ENCODE measurements around the gene CATSPERB.

The CATSPERB gene

GRCh38 chr14:91754185-91754584 is 22.3 kb upstream of the CATSPERB start:
- no peak overlapping the region for H3K4ac ChIP-seq (ENCODE audit: low read length)
- no peak overlapping the region for H2BK5ac ChIP-seq (ENCODE audit: low read length)
- H2BK120ac ChIP-seq (ENCODE audit: low read depth, low read length), result no peak overlapping the region
- no peak overlapping the region for H4K8ac ChIP-seq (ENCODE audit: low read depth, low read length)
- H2BK15ac ChIP-seq (ENCODE audit: low read length), result no peak overlapping the region
- H3K9me3 ChIP-seq (replicated peaks in 1 of 2; ENCODE audit: control insufficient read depth in 2 of 2, insufficient read depth in 1 of 2, low read depth in 1 of 2, low read length in 2 of 2), result peaks cover 0 to under 1% of the 10 kb centered on the region in 2 donors
- H3K9ac ChIP-seq (ENCODE audit: low read depth, low read length, poor library complexity), result no peak overlapping the region
- H3K4me1 ChIP-seq (ENCODE audit: control insufficient read depth in 2 of 2, insufficient read depth in 1 of 2, low read depth in 1 of 2, low read length in 2 of 2), result no peaks in the 10 kb centered on the region
- no peak overlapping the region for H3K14ac ChIP-seq (ENCODE audit: low read length)
- H3K36me3 ChIP-seq (replicated peaks in 1 of 2; ENCODE audit: control insufficient read depth in 2 of 2, insufficient read depth in 2 of 2, low read length in 2 of 2), result no peaks in the 10 kb centered on the region
- H2AK5ac ChIP-seq (ENCODE audit: low read depth, low read length), result no peak overlapping the region
- no peak overlapping the region for H3K27ac ChIP-seq (replicated peaks; ENCODE audit: low read length)
- H3K4me2 ChIP-seq (ENCODE audit: insufficient read depth, low read length, poor library complexity, severe bottlenecking), result no peak overlapping the region
- no peak for DNase-seq (ENCODE audit: low spot score)
- no peak overlapping the region for H2AFZ ChIP-seq (ENCODE audit: low read length)
- no CpG with 5 or more reads among the region's 1 CpG for WGBS, 2 donors (ENCODE audit: extremely low coverage in 2 of 2, insufficient read length in 2 of 2, insufficient replicate concordance in 1 of 2)
- no peak overlapping the region for H3K18ac ChIP-seq (ENCODE audit: low read length)
- no peak overlapping the region for H2BK12ac ChIP-seq (ENCODE audit: low read length)
- H4K91ac ChIP-seq (ENCODE audit: low read depth, low read length, poor library complexity), result no peak overlapping the region
- peaks cover 0 to 3% (median 0%) of the 10 kb centered on the region in 3 experiments for H3K27me3 ChIP-seq (ENCODE audit: control insufficient read depth in 3 of 3, insufficient read depth in 3 of 3, low read depth in 1 of 3, low read length in 3 of 3)
- H3K23ac ChIP-seq (ENCODE audit: low read depth, low read length, poor library complexity), result no peak overlapping the region
- H3K79me1 ChIP-seq (ENCODE audit: low read depth, low read length), result no peaks in the 10 kb centered on the region
- H3K4me3 ChIP-seq (ENCODE audit: low read length in 2 of 2), result no peak overlapping the region

DNA sequence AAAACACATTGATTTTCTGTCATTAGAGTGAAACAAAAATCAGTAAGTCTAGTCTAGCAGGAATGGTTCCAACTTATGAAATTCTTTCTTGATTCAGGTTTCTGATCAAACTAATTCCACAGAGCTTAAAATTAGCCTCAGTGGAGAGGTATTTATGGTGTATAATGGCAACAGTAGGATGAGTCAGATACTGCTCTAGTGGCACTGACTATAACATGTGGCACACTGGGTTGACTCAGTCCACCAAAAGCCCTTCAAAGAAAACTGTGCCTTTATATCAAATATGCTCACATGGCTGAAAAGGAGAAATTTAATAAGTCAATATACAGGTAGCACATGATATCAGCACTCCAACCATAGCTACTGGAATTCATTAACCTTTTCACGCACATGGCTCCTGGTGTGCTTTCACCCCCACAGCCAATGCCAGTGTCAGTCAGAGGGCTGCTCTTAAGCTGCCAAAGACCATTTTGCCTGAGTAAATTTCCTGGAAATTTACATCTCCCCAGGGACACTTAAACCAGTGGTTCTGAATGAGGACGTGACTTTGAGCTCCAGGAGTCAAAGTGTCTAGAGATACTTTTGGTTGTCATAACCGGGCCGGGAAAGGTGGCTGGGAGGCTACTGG is 21.7 kb upstream of the CATSPERB start:
- no peak overlapping the region for H3K27ac ChIP-seq (replicated peaks; ENCODE audit: low read length)
- H3K4me1 ChIP-seq (ENCODE audit: control insufficient read depth in 2 of 2, insufficient read depth in 1 of 2, low read depth in 1 of 2, low read length in 2 of 2), result no peaks in the 10 kb centered on the region
- H4K91ac ChIP-seq (ENCODE audit: low read depth, low read length, poor library complexity), result no peak overlapping the region
- H3K18ac ChIP-seq (ENCODE audit: low read length), result no peak overlapping the region
- H3K9ac ChIP-seq (ENCODE audit: low read depth, low read length, poor library complexity), result no peak overlapping the region
- no peak overlapping the region for H2BK120ac ChIP-seq (ENCODE audit: low read depth, low read length)
- no CpG with 5 or more reads among the region's 4 CpGs for WGBS, 2 donors (ENCODE audit: extremely low coverage in 2 of 2, insufficient read length in 2 of 2, insufficient replicate concordance in 1 of 2)
- no peak overlapping the region for H4K8ac ChIP-seq (ENCODE audit: low read depth, low read length)
- peak overlapping the region in 1 of 2 donors; percentile 12 for H3K4me3 ChIP-seq (ENCODE audit: low read length in 2 of 2)
- no peak overlapping the region for H3K4me2 ChIP-seq (ENCODE audit: insufficient read depth, low read length, poor library complexity, severe bottlenecking)
- H2BK5ac ChIP-seq (ENCODE audit: low read length), result no peak overlapping the region
- no peak overlapping the region for H2AK5ac ChIP-seq (ENCODE audit: low read depth, low read length)
- no peaks in the 10 kb centered on the region for H3K9me3 ChIP-seq (replicated peaks in 1 of 2; ENCODE audit: control insufficient read depth in 2 of 2, insufficient read depth in 1 of 2, low read depth in 1 of 2, low read length in 2 of 2)
- no peak overlapping the region for H3K23ac ChIP-seq (ENCODE audit: low read depth, low read length, poor library complexity)
- H2BK15ac ChIP-seq (ENCODE audit: low read length), result no peak overlapping the region
- no peak for DNase-seq (ENCODE audit: low spot score)
- H3K79me1 ChIP-seq (ENCODE audit: low read depth, low read length), result no peaks in the 10 kb centered on the region
- H3K14ac ChIP-seq (ENCODE audit: low read length), result no peak overlapping the region
- no peak overlapping the region for H3K4ac ChIP-seq (ENCODE audit: low read length)
- H2AFZ ChIP-seq (ENCODE audit: low read length), result no peak overlapping the region
- peaks cover 0 to 3% (median 0%) of the 10 kb centered on the region in 3 experiments for H3K27me3 ChIP-seq (ENCODE audit: control insufficient read depth in 3 of 3, insufficient read depth in 3 of 3, low read depth in 1 of 3, low read length in 3 of 3)
- H2BK12ac ChIP-seq (ENCODE audit: low read length), result no peak overlapping the region
- no peaks in the 10 kb centered on the region for H3K36me3 ChIP-seq (replicated peaks in 1 of 2; ENCODE audit: control insufficient read depth in 2 of 2, insufficient read depth in 2 of 2, low read length in 2 of 2)

DNA sequence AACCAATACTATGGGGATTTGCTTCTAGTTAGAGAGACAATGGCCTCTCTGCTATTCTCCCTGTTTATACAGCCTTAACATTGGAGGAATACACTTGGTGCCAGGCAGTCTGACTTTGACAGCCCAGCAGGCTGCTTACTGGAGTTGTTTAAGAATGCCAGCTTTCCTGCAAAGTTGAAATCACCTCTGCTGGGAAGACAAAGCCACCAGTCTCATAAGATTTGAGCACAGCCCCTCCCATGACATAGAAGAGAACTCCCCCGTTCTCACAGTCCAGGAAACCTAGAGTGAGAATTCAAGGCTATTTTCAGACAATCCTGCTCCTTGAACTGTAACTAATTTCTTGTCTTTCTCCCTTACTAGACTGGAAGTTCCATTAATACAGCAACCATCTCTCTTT is 21.1 kb upstream of the CATSPERB start:
- DNase-seq (ENCODE audit: low spot score), result no peak
- Histone ChIP-seq H3K23ac (ENCODE audit: low read depth, low read length, poor library complexity) (no peak overlapping the region), H4K8ac (ENCODE audit: low read depth, low read length) (no peak overlapping the region), H3K14ac (ENCODE audit: low read length) (no peak overlapping the region), H3K27me3 (ENCODE audit: control insufficient read depth in 3 of 3, insufficient read depth in 3 of 3, low read depth in 1 of 3, low read length in 3 of 3) (peaks cover 0 to 3% (median 0%) of the 10 kb centered on the region in 3 experiments), H4K91ac (ENCODE audit: low read depth, low read length, poor library complexity) (no peak overlapping the region), H3K27ac (replicated peaks; ENCODE audit: low read length) (no peak overlapping the region), H2AFZ (ENCODE audit: low read length) (no peak overlapping the region), H2BK120ac (ENCODE audit: low read depth, low read length) (no peak overlapping the region), H2AK5ac (ENCODE audit: low read depth, low read length) (no peak overlapping the region), H3K4me2 (ENCODE audit: insufficient read depth, low read length, poor library complexity, severe bottlenecking) (no peak overlapping the region), H3K9ac (ENCODE audit: low read depth, low read length, poor library complexity) (no peak overlapping the region), H3K9me3 (replicated peaks in 1 of 2; ENCODE audit: control insufficient read depth in 2 of 2, insufficient read depth in 1 of 2, low read depth in 1 of 2, low read length in 2 of 2) (no peaks in the 10 kb centered on the region), H2BK5ac (ENCODE audit: low read length) (no peak overlapping the region), H2BK15ac (ENCODE audit: low read length) (no peak overlapping the region), H3K79me1 (ENCODE audit: low read depth, low read length) (no peaks in the 10 kb centered on the region), H3K4me3 (ENCODE audit: low read length in 2 of 2) (no peak overlapping the region), H3K4me1 (ENCODE audit: control insufficient read depth in 2 of 2, insufficient read depth in 1 of 2, low read depth in 1 of 2, low read length in 2 of 2) (no peaks in the 10 kb centered on the region), H3K36me3 (replicated peaks in 1 of 2; ENCODE audit: control insufficient read depth in 2 of 2, insufficient read depth in 2 of 2, low read length in 2 of 2) (no peaks in the 10 kb centered on the region), H3K4ac (ENCODE audit: low read length) (no peak overlapping the region), H2BK12ac (ENCODE audit: low read length) (no peak overlapping the region), H3K18ac (ENCODE audit: low read length) (no peak overlapping the region)
- no CpG with 5 or more reads among the region's 1 CpG for whole genome bisulfite sequencing, 2 donors (ENCODE audit: extremely low coverage in 2 of 2, insufficient read length in 2 of 2, insufficient replicate concordance in 1 of 2)

- H3K36me3 ChIP-seq (replicated peaks in 1 of 2; ENCODE audit: control insufficient read depth in 2 of 2, insufficient read depth in 2 of 2, low read length in 2 of 2), result no peaks in the 10 kb centered on the region
- no peaks in the 10 kb centered on the region for H3K9me3 ChIP-seq (replicated peaks in 1 of 2; ENCODE audit: control insufficient read depth in 2 of 2, insufficient read depth in 1 of 2, low read depth in 1 of 2, low read length in 2 of 2)
- no peak overlapping the region for H3K27ac ChIP-seq (replicated peaks; ENCODE audit: low read length)
- whole genome bisulfite sequencing, 2 donors (ENCODE audit: extremely low coverage in 2 of 2, insufficient read length in 2 of 2, insufficient replicate concordance in 1 of 2), result no CpG with 5 or more reads among the region's 2 CpGs
- H3K4me2 ChIP-seq (ENCODE audit: insufficient read depth, low read length, poor library complexity, severe bottlenecking), result no peak overlapping the region
- H4K91ac ChIP-seq (ENCODE audit: low read depth, low read length, poor library complexity), result no peak overlapping the region
- no peak for DNase-seq (ENCODE audit: low spot score)
- no peak overlapping the region for H2BK5ac ChIP-seq (ENCODE audit: low read length)
- no peak overlapping the region for H3K23ac ChIP-seq (ENCODE audit: low read depth, low read length, poor library complexity)
- no peak overlapping the region for H2BK120ac ChIP-seq (ENCODE audit: low read depth, low read length)
- no peak overlapping the region for H4K8ac ChIP-seq (ENCODE audit: low read depth, low read length)
- H3K4ac ChIP-seq (ENCODE audit: low read length), result no peak overlapping the region
- no peak overlapping the region for H3K14ac ChIP-seq (ENCODE audit: low read length)
- no peaks in the 10 kb centered on the region for H3K4me1 ChIP-seq (ENCODE audit: control insufficient read depth in 2 of 2, insufficient read depth in 1 of 2, low read depth in 1 of 2, low read length in 2 of 2)
- H3K9ac ChIP-seq (ENCODE audit: low read depth, low read length, poor library complexity), result no peak overlapping the region
- H3K79me1 ChIP-seq (ENCODE audit: low read depth, low read length), result no peaks in the 10 kb centered on the region
- H2BK12ac ChIP-seq (ENCODE audit: low read length), result no peak overlapping the region
- no peak overlapping the region for H3K18ac ChIP-seq (ENCODE audit: low read length)
- no peak overlapping the region for H2BK15ac ChIP-seq (ENCODE audit: low read length)
- H2AK5ac ChIP-seq (ENCODE audit: low read depth, low read length), result no peak overlapping the region
- H3K27me3 ChIP-seq (ENCODE audit: control insufficient read depth in 3 of 3, insufficient read depth in 3 of 3, low read depth in 1 of 3, low read length in 3 of 3), result peaks cover 0 to 3% (median 0%) of the 10 kb centered on the region in 3 experiments
- no peak overlapping the region for H2AFZ ChIP-seq (ENCODE audit: low read length)
- H3K4me3 ChIP-seq (ENCODE audit: low read length in 2 of 2), result no peak overlapping the region
These were observed 19.8 kb upstream of the CATSPERB start for GRCh38 chr14:91751719-91752118.
